HFFc6 (cell line): ENCODE results near the gene DERA. TPM values are rescaled to one million over a fixed set of nuclear protein-coding genes. Genes with fewer than 3 reads are reported as not detected.
A peak's percentile ranks its signal among the peaks of the same experiment; 100 is the strongest.

ENCODE experiments used
- DNase-seq: peaks from one replicate; pipeline ENCODE4 v3.0.0-alpha.2; 2018
- H3K27ac Mint-ChIP-seq: 2 replicates; pipeline ENCODE4 v1.8.0; 2020; ENCODE audit warnings: mild to moderate bottlenecking, mixed read lengths
- H3K27me3 Mint-ChIP-seq: 2 replicates; pipeline ENCODE4 v1.8.0; 2021; ENCODE audit warnings: mild to moderate bottlenecking, moderate library complexity, mixed read lengths; ENCODE audit not compliant: insufficient read depth
- H3K36me3 Mint-ChIP-seq: 2 replicates; pipeline ENCODE4 v1.8.0; 2021; ENCODE audit warnings: low read depth, mixed read lengths
- H3K4me1 Mint-ChIP-seq: 2 replicates; pipeline ENCODE4 v1.8.0; 2020; ENCODE audit warnings: low read depth, mixed read lengths
- H3K4me3 Mint-ChIP-seq: 2 replicates; pipeline ENCODE4 v1.8.0; 2020; ENCODE audit warnings: mild to moderate bottlenecking, moderate library complexity, mixed read lengths
- H3K9me3 Mint-ChIP-seq: 2 replicates; pipeline ENCODE4 v1.8.0; 2020; ENCODE audit warnings: mild to moderate bottlenecking, mixed read lengths
- CTCF ChIP-seq: fragments of 200-600 bp; sonication (generic); IDR thresholded peaks from 2 replicates; pipeline ENCODE4 v1.5.0; 2021; ENCODE audit warnings: antibody characterized with exemption, mild to moderate bottlenecking
- total RNA-seq, 6 experiments: library from RNA; stranded (reverse); fragmentation: NEBNext Ultra II Directional; extraction: Animal tissue kit (Norgen Biotek cat#: 25700); gene quantifications; 2 replicates in 1 of 6; 3 replicates in 5 of 6; pipeline ENCODE4 v1.2.3, GENCODE V29; 2021

Gene DERA
- total RNA-seq, 6 experiments from 2014 or later, result 28.1 to 46.4 (median 36.3) TPM

- H3K36me3 Mint-ChIP-seq, result no peaks in the 10 kb centered on the region
- H3K27me3 Mint-ChIP-seq, result peaks cover 8% of the 10 kb centered on the region; the same call in 1 of the 2 replicates
- DNase-seq, result no peak
- H3K27ac Mint-ChIP-seq, result no peak overlapping the region
- H3K9me3 Mint-ChIP-seq, result no peaks in the 10 kb centered on the region
- H3K4me1 Mint-ChIP-seq, result no peaks in the 10 kb centered on the region
- H3K4me3 Mint-ChIP-seq, result no peak overlapping the region
- TF ChIP-seq CTCF, result peak; percentile 53
These were observed 165.4 kb downstream of the DERA start for GRCh38 chr12:16076557-16076956.

GRCh38 chr12:16076970-16077522 is 165.9 kb downstream of the DERA start:
- H3K4me3 Mint-ChIP-seq, result no peak overlapping the region
- DNase-seq, result no peak
- TF ChIP-seq CTCF, result no peak
- H3K36me3 Mint-ChIP-seq, result no peaks in the 10 kb centered on the region
- peaks cover 8% of the 10 kb centered on the region; the same call in 1 of the 2 replicates for H3K27me3 Mint-ChIP-seq
- H3K9me3 Mint-ChIP-seq, result no peaks in the 10 kb centered on the region
- no peak overlapping the region for H3K27ac Mint-ChIP-seq
- H3K4me1 Mint-ChIP-seq, result no peaks in the 10 kb centered on the region

- no peak overlapping the region for H3K4me3 Mint-ChIP-seq
- no peak overlapping the region for H3K27ac Mint-ChIP-seq
- no peak for TF ChIP-seq CTCF
- DNase-seq, result no peak
- peaks cover 7% of the 10 kb centered on the region; the same call in 1 of the 2 replicates for H3K27me3 Mint-ChIP-seq
- no peaks in the 10 kb centered on the region for H3K9me3 Mint-ChIP-seq
- H3K36me3 Mint-ChIP-seq, result no peaks in the 10 kb centered on the region
- H3K4me1 Mint-ChIP-seq, result no peaks in the 10 kb centered on the region
These were observed 175.3 kb downstream of the DERA start for GRCh38 chr12:16086462-16086861.

DNA sequence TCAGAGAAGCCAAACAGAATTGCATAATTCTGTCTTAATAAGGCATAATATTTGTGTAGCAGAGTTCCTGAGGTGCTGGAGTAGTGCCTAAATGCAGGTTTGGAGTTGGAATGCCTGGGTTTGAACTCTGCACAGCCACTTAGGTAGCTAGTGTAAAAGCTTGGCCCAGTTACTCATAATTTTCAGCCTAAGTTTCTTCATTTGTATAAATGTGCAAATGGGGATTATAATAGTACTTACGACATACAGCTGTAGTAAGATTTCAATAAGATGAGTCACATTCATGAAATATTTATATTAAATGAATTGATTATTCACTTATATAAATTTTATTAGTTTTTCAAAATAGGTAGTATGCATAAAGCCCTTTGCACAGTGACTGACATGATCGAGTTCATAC is 175.8 kb downstream of the DERA start:
- H3K9me3 Mint-ChIP-seq, result no peaks in the 10 kb centered on the region
- no peak for DNase-seq
- H3K27ac Mint-ChIP-seq, result no peak overlapping the region
- H3K27me3 Mint-ChIP-seq, result peaks cover 7% of the 10 kb centered on the region; the same call in 1 of the 2 replicates
- TF ChIP-seq CTCF, result no peak
- no peak overlapping the region for H3K4me3 Mint-ChIP-seq
- no peaks in the 10 kb centered on the region for H3K4me1 Mint-ChIP-seq
- H3K36me3 Mint-ChIP-seq, result no peaks in the 10 kb centered on the region

Other genes starting within 250 kb of the DERA start
- 10 to 100 TPM; 46.1 to 50.7 (median 46.6) TPM for gene EPS8, start 121.9 kb upstream of the DERA start, total RNA-seq
- 100 to 1,000 TPM; 179 to 208 (median 193) TPM for gene STRAP, start 28.9 kb upstream of the DERA start, total RNA-seq